ENCODE data around the gene ASNS.
"Not testable (repeated sequence)": the region's sequence is repeated elsewhere in the genome, so short reads cannot be mapped to it uniquely, and the experiment has no call there.

ASNS gene
- long read RNA-seq, transcript ASNS-209 (13 exons, 1,812 nt), result minor isoform, 19 of 949 reads
- long read RNA-seq, transcript ASNS-202 (13 exons, 1,994 nt), result major isoform, 654 of 949 reads
- long read RNA-seq, transcript ASNS-201 (14 exons, 2,356 nt), result minor isoform, 29 of 949 reads
- long read RNA-seq, transcript ASNS-203 (13 exons, 2,289 nt), result minor isoform, 48 of 949 reads
- long read RNA-seq, partial matches to known transcripts, result 111 of 949 reads
- long read RNA-seq, other reads (novel, unspliced or antisense), result 77 of 949 reads

- H3K27ac ChIP-seq (replicated peaks), result peak within 1 kb of the TSS; percentile 78
- TF ChIP-seq POLR2AphosphoS5 (IDR thresholded peaks at IDR 0.05; ENCODE audit: low read depth) (peak; percentile 89), GABPA (IDR thresholded peaks at IDR 0.05; ENCODE audit: low read depth) (no peak), REST (IDR thresholded peaks at IDR 0.05; ENCODE audit: insufficient replicate concordance, low read depth) (no peak), CTCF (IDR thresholded peaks at IDR 0.05; ENCODE audit: insufficient read depth, low read length) (no peak), SPI1 (IDR thresholded peaks at IDR 0.05; ENCODE audit: borderline replicate concordance, low read depth) (no peak; the same call in 1 of the 2 replicates)
- peak; percentile 82 to 96 for DNase-seq (ENCODE audit: low read depth in 1 of 2, low spot score in 1 of 2)
- no peaks in the 10 kb centered on the region for H3K27me3 ChIP-seq (ENCODE audit: insufficient read depth, poor library complexity, severe bottlenecking)
- peak within 1 kb of the TSS; percentile 86 for H3K4me3 ChIP-seq (replicated peaks; ENCODE audit: insufficient read depth, low read length)
Observed at GRCh38 chr7:97872025-97872669, at the start of gene ASNS. Gene ASNS (minus strand): TSS chr7:97872408. CDS start chr7:97869156, 3,252 bp downstream.

GRCh38 chr7:97921254-97921653, 49.0 kb upstream of the ASNS start:
- not testable (repeated sequence) for H3K4me3 ChIP-seq (replicated peaks; ENCODE audit: insufficient read depth, low read length); DNase-seq (ENCODE audit: low read depth in 1 of 2, low spot score in 1 of 2); H3K27me3 ChIP-seq (ENCODE audit: insufficient read depth, poor library complexity, severe bottlenecking); H3K27ac ChIP-seq (replicated peaks)

- not testable (repeated sequence) for H3K27me3 ChIP-seq (ENCODE audit: insufficient read depth, poor library complexity, severe bottlenecking); H3K27ac ChIP-seq (replicated peaks); H3K4me3 ChIP-seq (replicated peaks; ENCODE audit: insufficient read depth, low read length)
- DNase-seq (ENCODE audit: low read depth in 1 of 2, low spot score in 1 of 2), result peak in 1 of 2 experiments; percentile 42
Observed at GRCh38 chr7:97915267-97915666, 43.1 kb upstream of the ASNS start.

GRCh38 chr7:97912294-97912693, 40.1 kb upstream of the ASNS start:
- not testable (repeated sequence) for H3K27ac ChIP-seq (replicated peaks); DNase-seq (ENCODE audit: low read depth in 1 of 2, low spot score in 1 of 2); H3K4me3 ChIP-seq (replicated peaks; ENCODE audit: insufficient read depth, low read length); H3K27me3 ChIP-seq (ENCODE audit: insufficient read depth, poor library complexity, severe bottlenecking)

GRCh38 chr7:97896893-97897292, 24.7 kb upstream of the ASNS start:
- H3K27me3 ChIP-seq (ENCODE audit: insufficient read depth, poor library complexity, severe bottlenecking); DNase-seq (ENCODE audit: low read depth in 1 of 2, low spot score in 1 of 2); H3K4me3 ChIP-seq (replicated peaks; ENCODE audit: insufficient read depth, low read length); H3K27ac ChIP-seq (replicated peaks): not testable (repeated sequence)

GRCh38 chr7:97891721-97892120, 19.5 kb upstream of the ASNS start:
- not testable (repeated sequence) for H3K27me3 ChIP-seq (ENCODE audit: insufficient read depth, poor library complexity, severe bottlenecking); DNase-seq (ENCODE audit: low read depth in 1 of 2, low spot score in 1 of 2); H3K27ac ChIP-seq (replicated peaks); H3K4me3 ChIP-seq (replicated peaks; ENCODE audit: insufficient read depth, low read length)

GRCh38 chr7:97879527-97879926, 7.3 kb upstream of the ASNS start:
- not testable (repeated sequence) for H3K27me3 ChIP-seq (ENCODE audit: insufficient read depth, poor library complexity, severe bottlenecking); H3K27ac ChIP-seq (replicated peaks); H3K4me3 ChIP-seq (replicated peaks; ENCODE audit: insufficient read depth, low read length)
- DNase-seq (ENCODE audit: low read depth in 1 of 2, low spot score in 1 of 2), result peak in 1 of 2 experiments; percentile 8

- not testable (repeated sequence) for H3K27me3 ChIP-seq (ENCODE audit: insufficient read depth, poor library complexity, severe bottlenecking); H3K27ac ChIP-seq (replicated peaks); DNase-seq (ENCODE audit: low read depth in 1 of 2, low spot score in 1 of 2); H3K4me3 ChIP-seq (replicated peaks; ENCODE audit: insufficient read depth, low read length)
Observed at GRCh38 chr7:97874894-97875293, 2.7 kb upstream of the ASNS start.

Measured in HL-60 (cell line).